ENCODE measurements around the gene TTC8.

The TTC8 gene

DNA sequence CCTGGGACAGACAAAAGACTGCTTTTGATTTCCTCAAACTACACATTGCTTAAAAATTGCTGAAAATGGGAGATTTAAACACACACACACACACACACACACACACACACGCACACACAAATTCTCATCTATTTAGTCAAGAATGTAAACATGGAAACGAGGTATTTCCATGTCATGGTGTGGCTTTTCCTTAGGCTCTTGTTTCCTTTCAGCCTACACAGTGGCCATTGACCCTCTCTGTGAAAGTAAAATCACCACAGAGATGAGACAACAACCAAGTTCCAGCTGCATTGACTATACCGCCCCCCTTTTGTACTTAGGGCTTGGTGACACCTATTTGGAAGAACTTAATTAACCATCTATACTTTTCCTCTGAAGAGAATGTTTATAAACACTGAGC, 41.9 kb downstream of the TTC8 start:
- DNase-seq (ENCODE audit: low read depth in 2 of 2), result no peak

DNA sequence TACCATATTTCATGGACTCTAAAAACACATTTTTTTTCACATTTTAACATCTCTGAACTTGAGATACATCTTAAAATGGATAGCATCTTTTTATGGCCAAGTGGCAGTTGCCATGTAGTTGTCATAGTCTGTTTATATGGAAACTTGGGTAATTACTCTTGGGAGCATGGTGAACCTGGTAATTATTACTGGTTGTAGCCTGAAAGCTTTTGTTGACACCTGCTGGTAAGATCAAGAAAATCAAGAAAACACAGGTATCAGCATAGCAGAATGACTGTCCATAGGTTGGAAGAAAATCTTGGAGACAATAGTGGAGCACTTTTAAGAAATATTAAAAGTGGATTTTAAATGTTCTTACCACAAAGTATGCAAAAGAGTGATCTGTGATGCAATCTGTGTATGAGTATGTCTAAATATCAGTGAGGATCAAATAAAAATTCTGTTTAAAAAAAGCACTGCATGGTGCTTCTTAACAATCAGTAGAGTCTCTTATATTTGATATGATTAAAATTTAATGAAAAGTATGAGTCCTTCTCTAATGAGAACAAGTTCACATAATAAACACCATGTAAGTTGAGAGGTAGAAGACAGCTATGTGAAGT, 44.2 kb downstream of the TTC8 start:
- no peak for DNase-seq (ENCODE audit: low read depth in 2 of 2)

DNA sequence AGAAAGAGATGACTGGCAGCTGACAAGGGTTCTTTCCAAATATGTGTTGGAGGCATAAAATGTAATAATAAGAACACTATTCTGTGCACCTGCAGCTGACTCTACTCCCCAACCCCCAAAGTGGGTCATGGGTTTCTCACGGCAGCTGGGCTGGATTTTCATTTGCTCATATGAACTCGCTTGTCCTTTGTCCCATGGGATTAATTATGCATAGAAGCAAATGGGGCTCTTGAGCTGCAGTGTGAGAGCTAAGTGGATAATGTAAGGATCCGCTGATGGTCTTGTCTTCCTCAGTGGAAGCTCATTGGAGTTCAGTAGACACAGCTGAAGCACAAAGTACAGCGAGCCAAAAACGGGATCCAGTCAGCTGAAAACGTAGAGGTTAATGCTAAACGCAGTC, 46.3 kb downstream of the TTC8 start:
- no peak for DNase-seq (ENCODE audit: low read depth in 2 of 2)

DNA sequence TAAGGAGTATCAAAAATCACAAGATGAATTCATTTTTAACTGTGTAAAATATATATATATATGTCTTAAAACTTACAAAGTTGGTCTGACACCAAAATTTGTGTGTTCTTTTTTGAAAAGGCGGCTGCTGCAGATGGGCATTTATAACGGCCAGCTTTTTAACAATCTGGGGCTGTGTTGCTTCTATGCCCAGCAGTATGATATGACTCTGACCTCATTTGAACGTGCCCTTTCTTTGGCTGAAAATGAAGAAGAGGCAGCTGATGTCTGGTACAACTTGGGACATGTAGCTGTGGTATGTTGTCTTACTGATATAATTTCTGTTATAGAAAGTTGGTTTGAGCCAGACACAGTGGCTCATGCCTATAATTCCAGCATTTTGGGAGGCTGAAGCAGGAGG, 47.0 kb downstream of the TTC8 start:
- no peak for DNase-seq (ENCODE audit: low read depth in 2 of 2)

DNA sequence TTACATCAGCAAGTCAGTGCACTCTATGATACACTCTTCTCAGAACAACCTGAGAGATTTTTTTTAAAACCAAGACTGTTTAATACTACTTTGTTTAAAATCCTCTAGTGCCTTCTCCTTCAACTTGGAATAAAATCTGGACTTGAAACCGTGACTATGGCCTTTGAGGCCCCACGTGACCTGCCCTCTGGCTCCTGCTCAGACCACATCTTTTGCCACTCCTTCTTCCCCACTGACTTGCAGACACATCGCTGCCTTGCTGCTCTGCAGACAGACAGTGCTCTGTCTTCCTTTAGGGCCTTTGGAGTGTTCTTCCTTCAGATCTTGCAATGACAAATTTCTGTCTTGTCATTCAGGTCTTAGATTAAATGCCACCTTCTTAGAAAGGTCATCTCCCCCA, 48.5 kb downstream of the TTC8 start:
- no peak for DNase-seq (ENCODE audit: low read depth in 2 of 2)

DNA sequence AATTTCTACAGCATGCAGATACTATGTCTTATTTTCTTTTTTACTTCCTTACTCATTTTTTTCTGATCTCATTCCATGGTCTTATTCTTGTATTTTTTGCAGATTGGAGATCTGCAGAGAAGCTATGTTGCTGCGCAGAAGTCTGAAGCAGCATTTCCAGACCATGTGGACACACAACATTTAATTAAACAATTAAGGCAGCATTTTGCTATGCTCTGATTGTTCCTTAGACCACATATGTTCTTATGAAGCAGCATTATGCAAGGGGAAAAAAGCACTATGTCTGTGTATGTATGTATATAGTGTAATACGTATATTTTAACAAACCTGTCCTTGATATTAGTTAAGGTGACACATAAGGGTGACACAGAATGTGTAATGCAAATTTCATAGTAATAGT, 52.7 kb downstream of the TTC8 start:
- DNase-seq (ENCODE audit: low read depth in 2 of 2), result no peak

DNA sequence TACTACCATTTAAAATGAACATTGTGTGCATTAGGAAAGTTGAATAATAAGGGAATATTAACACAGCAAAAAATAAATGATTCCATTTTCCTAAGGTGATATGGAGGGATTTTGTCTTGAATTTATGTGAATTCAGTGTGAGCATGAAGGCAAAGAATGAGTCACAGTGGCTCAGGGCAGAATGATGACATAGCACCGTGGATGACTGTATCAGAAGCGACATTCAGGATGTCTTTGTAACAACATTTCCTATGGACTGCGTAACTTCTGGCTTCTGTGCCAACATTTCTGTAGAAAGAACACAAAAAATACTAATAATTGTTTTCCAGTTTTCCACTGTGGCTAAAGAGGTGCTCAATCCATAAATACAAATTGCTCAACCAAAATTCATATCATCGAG, 54.6 kb downstream of the TTC8 start:
- DNase-seq (ENCODE audit: low read depth in 2 of 2), result no peak

DNA sequence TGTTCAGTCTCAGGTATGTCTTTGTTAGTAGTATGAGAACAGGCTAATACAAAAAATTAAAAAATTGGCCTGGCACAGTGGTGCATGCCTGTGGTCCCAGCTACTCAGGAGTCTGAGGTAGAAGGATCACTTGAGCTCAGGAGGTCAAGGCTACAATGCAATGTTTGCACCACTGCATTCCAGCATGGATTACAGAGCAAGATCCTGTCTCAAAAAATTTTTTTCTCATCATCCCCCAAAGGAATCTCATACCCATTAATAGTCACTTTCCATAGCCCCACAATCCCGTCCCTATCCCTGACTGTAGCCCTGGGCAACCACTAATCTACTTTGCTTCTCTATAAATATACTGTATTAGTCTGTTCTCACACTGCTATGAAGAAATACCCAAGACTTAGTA, 57.8 kb downstream of the TTC8 start:
- DNase-seq (ENCODE audit: low read depth in 2 of 2), result no peak

DNA sequence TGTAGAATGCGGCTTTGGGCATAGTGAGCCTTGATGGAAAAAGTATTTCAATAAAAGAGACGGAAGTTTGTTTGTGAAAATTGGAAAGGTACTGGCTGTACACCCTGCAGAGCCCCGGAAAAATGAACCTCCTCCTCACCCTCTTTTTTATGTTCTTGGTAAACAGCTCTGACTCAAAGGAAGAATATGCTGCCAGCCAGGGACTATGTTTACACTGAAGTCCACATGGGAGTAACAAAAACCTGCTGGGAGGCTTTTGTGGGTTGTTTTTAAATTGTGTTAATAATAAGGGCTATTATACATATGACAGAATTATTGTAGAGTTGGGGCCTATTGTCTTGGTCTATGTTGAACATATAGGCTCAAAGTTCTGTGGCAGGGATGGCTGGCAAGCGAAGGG, 70.7 kb downstream of the TTC8 start:
- no peak for DNase-seq (ENCODE audit: low read depth in 2 of 2)

DNA sequence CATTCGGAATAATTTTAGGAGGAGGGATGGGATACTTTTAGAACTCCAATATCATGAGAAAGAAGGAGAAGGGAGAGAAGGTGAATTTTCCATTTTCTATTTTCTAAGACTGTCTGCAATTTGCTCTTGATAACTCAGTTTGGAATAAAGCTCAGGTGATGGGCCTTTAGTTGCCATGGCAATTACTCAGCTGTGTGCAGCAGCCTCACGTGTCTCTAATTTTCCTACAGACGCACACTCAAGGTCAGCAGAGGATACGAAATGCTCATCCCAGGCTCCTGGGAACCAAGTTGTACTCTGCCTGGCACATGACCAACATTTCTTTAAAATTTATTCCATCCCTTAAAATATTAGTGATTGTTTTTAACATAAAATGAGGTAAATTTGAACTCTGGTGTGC, 76.7 kb downstream of the TTC8 start:
- DNase-seq (ENCODE audit: low read depth in 2 of 2), result no peak

DNA sequence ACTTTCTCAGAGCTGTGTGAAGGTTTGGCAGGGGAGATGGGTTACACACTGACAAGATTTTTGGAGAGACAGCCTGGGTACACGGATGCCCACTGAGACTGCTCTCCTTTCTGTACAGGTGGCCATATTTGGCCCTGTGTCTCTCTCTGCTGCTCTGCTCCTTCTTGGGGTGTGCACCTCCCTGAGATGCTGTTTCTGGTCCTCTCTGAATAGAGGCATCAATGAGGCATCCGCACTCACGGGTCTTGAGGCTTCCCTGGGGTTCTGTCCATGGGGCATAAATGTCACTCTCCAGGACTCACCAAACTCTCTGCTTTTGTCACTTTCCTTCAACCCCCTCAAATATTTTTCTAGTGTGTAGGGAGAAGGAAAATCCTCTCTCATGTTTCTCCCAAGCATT, 77.5 kb downstream of the TTC8 start:
- no peak for DNase-seq (ENCODE audit: low read depth in 2 of 2)

DNA sequence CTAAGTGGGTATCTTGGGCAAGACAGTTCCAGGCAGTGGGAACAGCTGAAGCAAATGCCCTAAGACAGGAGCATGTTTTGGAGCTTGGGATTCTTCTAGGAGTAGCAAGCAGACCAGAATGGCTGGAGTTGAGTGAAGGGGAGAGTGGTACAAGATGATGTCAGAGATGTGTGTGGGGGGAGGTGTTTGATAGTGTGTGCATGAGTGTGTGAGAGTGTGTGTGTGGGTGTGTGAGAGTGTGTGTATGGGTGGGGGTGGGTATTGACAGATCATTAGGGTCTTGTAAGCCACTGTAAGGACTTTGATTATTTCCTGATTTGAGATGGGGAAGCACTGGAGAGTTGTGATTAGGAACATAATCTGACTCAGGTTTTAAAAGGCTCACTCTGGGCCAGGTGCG, 78.4 kb downstream of the TTC8 start:
- no peak for DNase-seq (ENCODE audit: low read depth in 2 of 2)

DNA sequence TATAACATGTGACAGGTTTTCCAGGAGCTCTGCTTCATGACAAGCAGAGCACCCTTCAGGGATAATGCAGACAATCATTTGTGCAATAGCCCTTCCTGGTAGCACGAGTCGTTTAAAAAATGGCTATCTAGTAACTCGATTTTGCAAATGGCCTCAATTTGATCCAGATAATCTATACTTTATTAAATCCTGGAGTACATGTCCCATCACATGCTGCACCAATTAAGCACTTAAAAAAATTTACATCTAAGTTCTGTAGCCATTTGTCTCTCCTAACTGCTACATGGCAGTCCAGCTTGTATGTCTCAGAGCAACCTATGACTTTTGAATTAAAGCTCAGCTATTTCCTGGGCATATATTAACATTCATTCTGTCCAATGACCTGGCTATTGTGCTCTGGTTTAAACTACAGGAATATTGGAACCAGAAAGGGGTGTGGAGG, 79.8 kb downstream of the TTC8 start:
- DNase-seq (ENCODE audit: low read depth in 2 of 2), result no peak

DNA sequence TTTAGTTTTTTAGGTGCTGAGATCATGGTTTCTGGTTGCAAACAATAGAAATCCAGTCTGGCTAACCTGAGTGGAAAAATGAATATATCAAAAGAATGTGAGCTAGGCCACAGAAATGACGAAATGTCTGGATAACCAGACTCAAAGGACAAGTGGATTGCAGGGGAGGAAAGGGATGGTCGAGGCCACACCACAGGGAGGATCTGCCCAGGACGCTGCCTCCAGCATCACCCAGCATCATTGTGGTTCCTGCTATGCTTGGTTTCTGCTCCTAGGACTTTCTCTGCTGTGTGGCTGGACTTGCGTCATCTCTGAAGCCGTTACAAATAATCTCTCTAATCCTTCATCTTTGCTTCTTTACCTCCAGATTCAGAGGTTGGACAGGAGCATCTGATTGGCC, 80.4 kb downstream of the TTC8 start:
- no peak for DNase-seq (ENCODE audit: low read depth in 2 of 2)

DNA sequence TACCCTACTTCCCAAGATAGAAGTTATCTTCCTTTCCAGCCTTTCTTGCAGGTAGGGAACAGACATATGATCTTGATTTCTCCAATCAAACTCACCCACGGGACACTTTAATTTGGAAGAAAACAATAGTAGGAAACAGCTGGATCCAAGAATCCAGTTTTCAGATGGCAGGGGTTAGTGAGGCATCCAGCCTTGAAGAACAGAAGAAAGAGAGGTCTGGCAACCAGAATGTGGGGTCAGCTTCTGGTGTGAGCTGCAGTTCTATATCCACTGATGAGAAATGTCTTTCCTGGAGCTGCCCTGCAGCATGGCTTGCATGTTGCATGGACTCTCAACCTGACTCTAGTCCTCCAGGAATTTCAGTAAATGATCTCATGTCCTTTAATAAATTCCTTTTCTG, 83.8 kb downstream of the TTC8 start:
- no peak for DNase-seq (ENCODE audit: low read depth in 2 of 2)

DNA sequence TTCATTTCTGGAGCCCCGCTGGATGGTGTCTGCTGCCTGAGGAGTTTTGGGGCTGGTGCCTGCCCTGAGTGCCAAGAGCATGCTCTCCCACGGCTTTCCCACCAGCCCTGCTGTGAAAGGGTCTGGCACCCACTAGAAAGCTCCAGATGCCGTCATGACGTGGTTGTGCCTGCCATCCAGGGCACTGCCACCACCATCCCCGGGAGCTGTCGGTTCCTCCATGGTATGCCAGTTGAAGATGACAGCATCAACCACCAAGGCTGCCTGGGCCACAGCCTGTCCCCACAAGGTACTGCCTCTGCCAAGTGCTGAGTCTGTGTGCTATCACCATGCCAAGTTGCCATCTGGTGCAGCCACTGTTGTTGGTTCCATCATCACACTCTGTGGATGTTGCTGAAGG, 85.9 kb downstream of the TTC8 start:
- DNase-seq (ENCODE audit: low read depth in 2 of 2), result no peak

DNA sequence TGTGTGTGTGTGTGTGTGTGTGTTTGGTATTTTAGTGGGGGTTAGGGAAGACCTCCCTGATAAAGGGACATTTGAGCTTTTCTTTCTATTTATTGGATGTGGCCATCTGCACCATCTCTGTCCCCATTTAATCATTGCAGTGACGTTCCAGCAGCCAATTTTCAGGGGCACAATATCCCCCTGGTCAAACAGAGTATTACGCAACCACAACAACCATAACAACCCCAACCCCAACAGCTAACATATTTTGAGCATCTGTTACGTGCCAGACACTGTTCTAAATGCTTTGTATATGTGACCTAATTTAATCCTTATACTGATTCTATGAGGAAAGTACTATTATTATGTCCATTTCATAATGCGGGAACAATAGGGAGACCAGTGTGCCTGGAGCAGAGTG, 87.4 kb downstream of the TTC8 start:
- DNase-seq (ENCODE audit: low read depth in 2 of 2), result no peak

DNA sequence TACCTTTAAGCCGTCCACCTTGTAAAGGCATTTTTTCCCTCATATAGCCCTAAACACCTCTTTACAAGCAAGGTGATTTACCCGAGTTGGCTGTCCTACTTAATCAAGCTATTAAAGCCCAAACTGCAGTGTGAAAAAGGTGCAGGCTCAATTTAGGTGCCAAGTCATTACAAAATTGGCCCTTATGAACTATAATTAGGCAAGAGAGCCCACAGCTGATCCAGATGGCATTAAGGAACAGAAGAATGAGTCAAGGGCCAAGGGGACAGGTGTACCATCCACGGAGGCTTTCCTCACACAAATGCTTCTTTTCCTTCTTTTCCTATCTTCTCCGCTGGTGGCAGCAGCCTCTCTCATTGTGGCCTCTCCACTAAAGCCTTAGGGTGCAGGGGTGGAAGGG, 90.5 kb downstream of the TTC8 start:
- no peak for DNase-seq (ENCODE audit: low read depth in 2 of 2)

DNA sequence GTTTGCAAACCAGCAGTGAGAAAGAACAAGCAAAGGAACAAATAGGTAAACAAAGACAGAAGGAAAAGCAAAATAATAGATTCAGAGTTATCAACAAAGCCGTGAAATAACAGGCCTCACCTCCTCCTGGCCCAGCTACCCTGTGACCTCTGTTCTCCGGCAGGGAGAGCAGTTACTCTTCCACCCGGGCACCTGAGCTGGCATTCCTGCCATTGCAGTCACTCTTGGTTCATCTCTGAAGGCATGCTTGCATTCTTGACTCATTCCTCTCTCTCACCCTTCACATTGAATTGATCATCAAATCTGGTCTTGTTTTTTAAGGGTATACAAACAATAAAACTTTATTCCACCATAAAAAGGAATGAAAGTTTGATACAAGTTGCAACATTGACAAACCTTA, 95.1 kb downstream of the TTC8 start:
- no peak for DNase-seq (ENCODE audit: low read depth in 2 of 2)
